ENCODE data around the gene SPRYD3. TPM values are rescaled to one million over a fixed set of nuclear protein-coding genes. Genes with fewer than 3 reads are reported as not detected.

The SPRYD3 gene
- total RNA-seq, 1 experiment from 2014 or later: 47.5 TPM

DNA sequence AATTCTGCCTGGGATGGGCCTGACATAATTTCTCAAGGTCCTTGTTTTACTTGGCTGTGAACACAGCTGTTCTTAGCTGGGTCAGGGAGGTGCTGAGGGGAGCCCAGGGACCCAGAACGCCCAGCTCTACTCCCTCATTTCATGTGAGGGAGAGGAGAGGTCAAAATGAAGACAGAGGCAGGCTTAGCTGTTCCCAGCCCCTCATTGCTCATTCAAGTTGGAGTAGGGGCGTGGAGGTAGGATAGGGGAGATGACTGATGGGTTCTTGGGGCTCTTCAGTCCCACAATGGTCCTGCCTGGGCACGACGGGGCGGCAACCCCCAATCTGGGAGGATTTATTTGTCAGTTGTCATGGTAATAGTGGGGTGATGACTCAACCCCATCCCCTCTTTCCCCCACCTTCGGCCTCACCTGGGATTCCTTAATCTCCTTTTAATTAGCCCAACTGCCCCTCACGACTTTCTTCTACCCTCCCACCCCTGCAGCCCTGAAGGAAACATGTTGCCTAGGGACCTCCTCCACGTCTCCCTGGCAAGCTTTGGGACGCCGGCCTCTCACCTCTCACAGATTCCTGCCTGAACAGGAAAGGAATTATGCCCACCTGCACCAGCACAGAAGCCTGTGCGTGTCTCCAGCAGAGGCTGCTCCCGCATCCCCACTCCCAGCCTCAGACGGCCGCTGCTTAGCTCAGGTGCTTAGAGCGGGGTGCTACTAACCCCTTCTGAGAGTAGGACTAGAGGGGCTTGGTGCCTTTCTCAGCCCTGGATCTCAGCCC, 10.2 kb downstream of the SPRYD3 start:
- Histone ChIP-seq H2AFZ (ENCODE audit: low read depth, low read length, poor library complexity, severe bottlenecking) (no peak overlapping the region), H3K4me1 (ENCODE audit: control insufficient read depth in 1 of 2, insufficient read depth in 2 of 2, low read length in 2 of 2) (peaks cover 13 to 55% of the 10 kb centered on the region in 2 experiments), H3K4me3 (replicated peaks in 1 of 2; ENCODE audit: low read depth in 1 of 2, low read length in 2 of 2) (no peak overlapping the region), H3K9me3 (ENCODE audit: control insufficient read depth in 1 of 2, insufficient read depth in 1 of 2, low read depth in 1 of 2, low read length in 2 of 2) (no peaks in the 10 kb centered on the region), H3K79me2 (ENCODE audit: insufficient read depth, low read length) (no peaks in the 10 kb centered on the region; the same call in 1 of the 2 replicates), H3K27me3 (ENCODE audit: insufficient read depth, low read length) (no peaks in the 10 kb centered on the region), H3K36me3 (ENCODE audit: control insufficient read depth in 1 of 2, insufficient read depth in 2 of 2, low read length in 2 of 2) (peaks cover 3 to 35% of the 10 kb centered on the region in 2 experiments; a peak in 3 of 4 replicates), H3K9ac (ENCODE audit: low read length) (no peak overlapping the region), H3K4me2 (ENCODE audit: low read length) (no peak overlapping the region), H3K9me2 (ENCODE audit: insufficient read depth) (no peaks in the 10 kb centered on the region), H3K27ac (ENCODE audit: low read depth, low read length) (no peak overlapping the region), H4K20me1 (ENCODE audit: insufficient read depth) (no peaks in the 10 kb centered on the region)
- intact Hi-C loops (cut with micrococcal nuclease): loop anchor here (10.0 kb wide), 1 partner anchor 216 kb away; no protein-coding TSS in a partner anchor
- no peak for DNase-seq (ENCODE audit: low read depth, low spot score)
- CTCF ChIA-PET: interaction anchor here (0.8 to 1.1 kb wide), 3 partner anchors 15 to 30 kb away, joined by 3 to 4 read pairs (median 3); no protein-coding TSS in a partner anchor
- BruUV-seq (replicated peaks): no TSS peak
- ATAC-seq: no peak
- POLR2A ChIA-PET: interaction anchor here (1.4 kb wide), 1 partner anchor 11 kb away, joined by 6 read pairs; the partner anchor contains the start of gene SPRYD3
- RAD21 ChIA-PET (ENCODE audit: low non-redundant PET in 1 of 2, low total read pairs in 2 of 2, uncharacterized antibody in 2 of 2, unreplicated experiment in 2 of 2): interaction anchor here in 1 of 2 experiments (0.5 kb wide), 1 partner anchor 30 kb away, joined by 3 read pairs; no protein-coding TSS in a partner anchor
- TF ChIP-seq, protein P1, sequence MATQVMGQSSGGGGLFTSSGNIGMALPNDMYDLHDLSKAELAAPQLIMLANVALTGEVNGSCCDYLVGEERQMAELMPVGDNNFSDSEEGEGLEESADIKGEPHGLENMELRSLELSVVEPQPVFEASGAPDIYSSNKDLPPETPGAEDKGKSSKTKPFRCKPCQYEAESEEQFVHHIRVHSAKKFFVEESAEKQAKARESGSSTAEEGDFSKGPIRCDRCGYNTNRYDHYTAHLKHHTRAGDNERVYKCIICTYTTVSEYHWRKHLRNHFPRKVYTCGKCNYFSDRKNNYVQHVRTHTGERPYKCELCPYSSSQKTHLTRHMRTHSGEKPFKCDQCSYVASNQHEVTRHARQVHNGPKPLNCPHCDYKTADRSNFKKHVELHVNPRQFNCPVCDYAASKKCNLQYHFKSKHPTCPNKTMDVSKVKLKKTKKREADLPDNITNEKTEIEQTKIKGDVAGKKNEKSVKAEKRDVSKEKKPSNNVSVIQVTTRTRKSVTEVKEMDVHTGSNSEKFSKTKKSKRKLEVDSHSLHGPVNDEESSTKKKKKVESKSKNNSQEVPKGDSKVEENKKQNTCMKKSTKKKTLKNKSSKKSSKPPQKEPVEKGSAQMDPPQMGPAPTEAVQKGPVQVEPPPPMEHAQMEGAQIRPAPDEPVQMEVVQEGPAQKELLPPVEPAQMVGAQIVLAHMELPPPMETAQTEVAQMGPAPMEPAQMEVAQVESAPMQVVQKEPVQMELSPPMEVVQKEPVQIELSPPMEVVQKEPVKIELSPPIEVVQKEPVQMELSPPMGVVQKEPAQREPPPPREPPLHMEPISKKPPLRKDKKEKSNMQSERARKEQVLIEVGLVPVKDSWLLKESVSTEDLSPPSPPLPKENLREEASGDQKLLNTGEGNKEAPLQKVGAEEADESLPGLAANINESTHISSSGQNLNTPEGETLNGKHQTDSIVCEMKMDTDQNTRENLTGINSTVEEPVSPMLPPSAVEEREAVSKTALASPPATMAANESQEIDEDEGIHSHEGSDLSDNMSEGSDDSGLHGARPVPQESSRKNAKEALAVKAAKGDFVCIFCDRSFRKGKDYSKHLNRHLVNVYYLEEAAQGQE (IDR thresholded peaks at IDR 0.05; ENCODE audit: low read depth): no peak
